Activated CD8-positive, alpha-beta memory T cell treated with anti-CD3 and anti-CD28 coated beads, Interleukin-2, amount 50 U/mL, for 48 hours (primary cell): ENCODE results near the gene COBLL1.

Experiments
- DNase-seq: peaks from one replicate; pipeline ENCODE4 v3.0.0-alpha.2; 2020

Gene COBLL1

GRCh38 chr2:164705412-164706167 lies 136.0 kb downstream of the COBLL1 start:
- no peak for DNase-seq

- no peak for DNase-seq
Observed at GRCh38 chr2:164703915-164704706, 137.5 kb downstream of the COBLL1 start.

- no peak for DNase-seq
Observed at GRCh38 chr2:164701565-164701964, 140.1 kb downstream of the COBLL1 start.

GRCh38 chr2:164700390-164700789 lies 141.2 kb downstream of the COBLL1 start:
- no peak for DNase-seq

- DNase-seq: no peak
Observed at GRCh38 chr2:164697688-164698461, 143.7 kb downstream of the COBLL1 start.

GRCh38 chr2:164696634-164697033 lies 145.0 kb downstream of the COBLL1 start:
- DNase-seq: no peak

GRCh38 chr2:164694275-164694695 lies 147.3 kb downstream of the COBLL1 start:
- no peak for DNase-seq

- DNase-seq: no peak
Observed at GRCh38 chr2:164693834-164694233, 147.8 kb downstream of the COBLL1 start.

- no peak for DNase-seq
Observed at GRCh38 chr2:164693390-164693789, 148.2 kb downstream of the COBLL1 start.

GRCh38 chr2:164692958-164693357 lies 148.7 kb downstream of the COBLL1 start:
- no peak for DNase-seq

- DNase-seq: no peak
Observed at GRCh38 chr2:164692114-164692513, 149.5 kb downstream of the COBLL1 start.

- DNase-seq: no peak
Observed at GRCh38 chr2:164691346-164691887, 150.2 kb downstream of the COBLL1 start.

- no peak for DNase-seq
Observed at GRCh38 chr2:164690361-164690760, 151.3 kb downstream of the COBLL1 start.

GRCh38 chr2:164688896-164689419 lies 152.7 kb downstream of the COBLL1 start:
- no peak for DNase-seq

- DNase-seq: no peak
Observed at GRCh38 chr2:164681009-164681408, 160.6 kb downstream of the COBLL1 start.

GRCh38 chr2:164678631-164679149 lies 162.9 kb downstream of the COBLL1 start:
- no peak for DNase-seq

GRCh38 chr2:164677733-164678132 lies 163.9 kb downstream of the COBLL1 start:
- no peak for DNase-seq

- no peak for DNase-seq
Observed at GRCh38 chr2:164677271-164677670, 164.4 kb downstream of the COBLL1 start.

- no peak for DNase-seq
Observed at GRCh38 chr2:164675687-164676086, 165.9 kb downstream of the COBLL1 start.

GRCh38 chr2:164675027-164675426 lies 166.6 kb downstream of the COBLL1 start:
- DNase-seq: no peak

- DNase-seq: no peak
Observed at GRCh38 chr2:164671664-164672396, 169.8 kb downstream of the COBLL1 start.

GRCh38 chr2:164669291-164669690 lies 172.3 kb downstream of the COBLL1 start:
- no peak for DNase-seq
